IPS-20b (cell line): Measurements from ENCODE around the gene SRM.
A peak's percentile ranks its signal among the peaks of the same experiment; 100 is the strongest.
"Not testable (repeated sequence)": the region's sequence is repeated elsewhere in the genome, so short reads cannot be mapped to it uniquely, and the experiment has no call there.

Experiments
- H3K27ac ChIP-seq: one replicate; pipeline ENCODE4 v1.5.1; 2013; ENCODE audit warnings: low read length
- H3K27me3 ChIP-seq: 2 replicates; pipeline ENCODE4 v1.6.1; 2013; ENCODE audit warnings: mild to moderate bottlenecking, low read length, inconsistent platforms; ENCODE audit not compliant: insufficient read depth
- H3K36me3 ChIP-seq: 2 replicates; pipeline ENCODE4 v1.6.1; 2013; ENCODE audit warnings: low read depth, mild to moderate bottlenecking, inconsistent platforms, low read length, moderate library complexity; ENCODE audit not compliant: insufficient read depth
- H3K4me1 ChIP-seq: 2 replicates; pipeline ENCODE4 v1.6.1; 2013; ENCODE audit warnings: mild to moderate bottlenecking, control low read depth, inconsistent platforms, low read length, moderate library complexity; ENCODE audit not compliant: insufficient read depth
- H3K4me3 ChIP-seq: 2 replicates; pipeline ENCODE4 v1.5.1; 2013; ENCODE audit warnings: mild to moderate bottlenecking, low read length, inconsistent platforms
- H3K9ac ChIP-seq: 2 replicates; pipeline ENCODE4 v1.6.1; 2013; ENCODE audit warnings: low read depth, mild to moderate bottlenecking, inconsistent platforms, low read length, moderate library complexity
- H3K9me3 ChIP-seq: 2 replicates; pipeline ENCODE4 v1.6.1; 2013; ENCODE audit warnings: mild to moderate bottlenecking, low read depth, low read length, inconsistent platforms; ENCODE audit not compliant: insufficient read depth

SRM gene

GRCh38 chr1:11026052-11026451 is 33.8 kb downstream of the SRM start:
- Histone ChIP-seq H3K27ac (no peak overlapping the region), H3K27me3 (no peaks in the 10 kb centered on the region), H3K4me1 (no peaks in the 10 kb centered on the region), H3K9me3 (no peaks in the 10 kb centered on the region), H3K4me3 (no peak overlapping the region), H3K36me3 (peaks cover 77% of the 10 kb centered on the region), H3K9ac (no peak overlapping the region)

DNA sequence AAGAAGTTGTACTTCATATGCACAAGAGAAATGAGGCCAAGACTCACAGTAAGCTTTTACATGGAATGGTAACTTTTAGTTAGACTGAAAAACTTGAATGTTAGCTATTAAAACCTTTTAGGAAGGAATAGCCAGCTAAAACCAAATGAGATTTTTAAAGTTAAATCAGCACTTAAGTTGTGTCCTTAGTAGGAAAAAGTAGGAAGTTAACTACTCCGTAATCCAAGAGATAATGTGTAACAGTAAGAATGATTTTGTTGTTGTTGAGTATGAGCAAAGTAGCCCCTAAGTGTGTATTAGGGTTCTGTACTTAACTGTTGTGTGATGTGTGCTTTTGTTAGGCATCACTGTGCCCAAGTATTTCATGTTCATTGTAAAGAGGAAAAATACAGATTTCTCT is 34.2 kb downstream of the SRM start:
- Histone ChIP-seq H3K9ac (no peak overlapping the region), H3K4me3 (no peak overlapping the region), H3K9me3 (no peaks in the 10 kb centered on the region), H3K4me1 (no peaks in the 10 kb centered on the region), H3K27ac (no peak overlapping the region), H3K36me3 (peaks cover 81% of the 10 kb centered on the region), H3K27me3 (no peaks in the 10 kb centered on the region)

GRCh38 chr1:11024874-11025203 is 35.0 kb downstream of the SRM start:
- Histone ChIP-seq H3K4me1 (no peaks in the 10 kb centered on the region), H3K36me3 (peaks cover 81% of the 10 kb centered on the region), H3K4me3 (no peak overlapping the region), H3K9ac (no peak overlapping the region), H3K9me3 (no peaks in the 10 kb centered on the region), H3K27ac (no peak overlapping the region), H3K27me3 (no peaks in the 10 kb centered on the region)

DNA sequence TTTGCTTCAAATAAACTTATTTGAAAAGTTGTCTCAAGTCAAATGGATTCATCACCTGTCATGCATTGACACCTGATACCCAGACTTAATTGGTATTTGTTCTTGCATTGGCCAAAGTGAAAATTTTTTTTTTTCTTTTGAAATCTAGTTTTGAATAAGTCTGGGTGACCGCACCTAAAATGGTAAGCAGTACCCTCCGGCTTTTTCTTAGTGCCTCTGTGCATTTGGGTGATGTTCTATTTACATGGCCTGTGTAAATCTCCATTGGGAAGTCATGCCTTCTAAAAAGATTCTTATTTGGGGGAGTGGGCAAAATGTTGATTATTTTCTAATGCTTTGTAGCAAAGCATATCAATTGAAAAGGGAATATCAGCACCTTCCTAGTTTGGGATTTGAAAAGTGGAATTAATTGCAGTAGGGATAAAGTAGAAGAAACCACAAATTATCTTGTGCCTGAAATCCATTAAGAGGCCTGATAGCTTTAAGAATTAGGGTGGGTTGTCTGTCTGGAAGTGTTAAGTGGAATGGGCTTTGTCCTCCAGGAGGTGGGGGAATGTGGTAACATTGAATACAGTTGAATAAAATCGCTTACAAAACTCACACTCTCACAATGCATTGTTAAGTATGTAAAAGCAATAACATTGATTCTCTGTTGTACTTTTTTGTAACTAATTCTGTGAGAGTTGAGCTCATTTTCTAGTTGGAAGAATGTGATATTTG is 35.5 kb downstream of the SRM start:
- no peak overlapping the region for H3K4me3 ChIP-seq
- no peaks in the 10 kb centered on the region for H3K27me3 ChIP-seq
- H3K27ac ChIP-seq: no peak overlapping the region
- no peaks in the 10 kb centered on the region for H3K9me3 ChIP-seq
- peaks cover 83% of the 10 kb centered on the region for H3K36me3 ChIP-seq
- no peak overlapping the region for H3K9ac ChIP-seq
- H3K4me1 ChIP-seq: no peaks in the 10 kb centered on the region

DNA sequence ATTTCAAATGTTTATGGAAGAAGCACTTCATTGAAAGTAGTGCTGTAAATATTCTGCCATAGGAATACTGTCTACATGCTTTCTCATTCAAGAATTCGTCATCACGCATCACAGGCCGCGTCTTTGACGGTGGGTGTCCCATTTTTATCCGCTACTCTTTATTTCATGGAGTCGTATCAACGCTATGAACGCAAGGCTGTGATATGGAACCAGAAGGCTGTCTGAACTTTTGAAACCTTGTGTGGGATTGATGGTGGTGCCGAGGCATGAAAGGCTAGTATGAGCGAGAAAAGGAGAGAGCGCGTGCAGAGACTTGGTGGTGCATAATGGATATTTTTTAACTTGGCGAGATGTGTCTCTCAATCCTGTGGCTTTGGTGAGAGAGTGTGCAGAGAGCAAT is 36.6 kb downstream of the SRM start:
- Histone ChIP-seq H3K4me3 (no peak overlapping the region), H3K4me1 (no peaks in the 10 kb centered on the region), H3K27me3 (no peaks in the 10 kb centered on the region), H3K9ac (no peak overlapping the region), H3K27ac (no peak overlapping the region), H3K36me3 (peaks cover 94% of the 10 kb centered on the region), H3K9me3 (no peaks in the 10 kb centered on the region; the same call in 1 of the 2 replicates)

- Histone ChIP-seq H3K4me1 (no peaks in the 10 kb centered on the region), H3K9ac (no peak overlapping the region), H3K4me3 (no peak overlapping the region), H3K27me3 (no peaks in the 10 kb centered on the region), H3K36me3 (peaks cover 99% of the 10 kb centered on the region), H3K9me3 (no peaks in the 10 kb centered on the region; the same call in 1 of the 2 replicates), H3K27ac (no peak overlapping the region)
Measured at GRCh38 chr1:11019971-11020370, 39.8 kb downstream of the SRM start.

GRCh38 chr1:11019358-11019757 is 40.5 kb downstream of the SRM start:
- not testable (repeated sequence) for H3K9me3 ChIP-seq, H3K9ac ChIP-seq, H3K27me3 ChIP-seq, H3K4me3 ChIP-seq, H3K27ac ChIP-seq, H3K4me1 ChIP-seq
- peaks cover 99% of the 10 kb centered on the region for H3K36me3 ChIP-seq

DNA sequence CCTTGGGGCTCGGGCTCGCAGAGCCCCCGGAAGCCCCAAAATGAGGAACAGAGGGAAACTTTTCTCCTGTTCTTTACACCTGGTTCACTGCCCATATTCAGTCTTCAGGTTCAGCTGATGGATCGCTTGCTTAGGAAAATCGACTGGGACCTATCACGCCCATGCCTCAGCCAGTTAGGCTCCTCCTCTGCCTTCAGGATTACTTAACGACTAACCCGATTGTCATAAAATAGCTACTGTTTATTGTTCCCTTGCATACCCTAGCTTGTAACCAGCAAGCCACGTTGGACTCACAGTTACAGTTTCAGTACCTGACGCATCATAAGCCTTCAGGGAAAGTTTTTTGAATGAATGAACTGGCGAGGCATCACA is 46.7 kb downstream of the SRM start:
- H3K4me3 ChIP-seq: peak overlapping the region; percentile 83
- H3K27ac ChIP-seq: peak overlapping the region; percentile 98
- H3K36me3 ChIP-seq: peaks cover 49% of the 10 kb centered on the region
- H3K9ac ChIP-seq: peak overlapping the region; percentile 100; the same call in 1 of the 2 replicates
- H3K9me3 ChIP-seq: no peaks in the 10 kb centered on the region
- H3K4me1 ChIP-seq: peaks cover 15% of the 10 kb centered on the region; the same call in 1 of the 2 replicates
- no peaks in the 10 kb centered on the region for H3K27me3 ChIP-seq

DNA sequence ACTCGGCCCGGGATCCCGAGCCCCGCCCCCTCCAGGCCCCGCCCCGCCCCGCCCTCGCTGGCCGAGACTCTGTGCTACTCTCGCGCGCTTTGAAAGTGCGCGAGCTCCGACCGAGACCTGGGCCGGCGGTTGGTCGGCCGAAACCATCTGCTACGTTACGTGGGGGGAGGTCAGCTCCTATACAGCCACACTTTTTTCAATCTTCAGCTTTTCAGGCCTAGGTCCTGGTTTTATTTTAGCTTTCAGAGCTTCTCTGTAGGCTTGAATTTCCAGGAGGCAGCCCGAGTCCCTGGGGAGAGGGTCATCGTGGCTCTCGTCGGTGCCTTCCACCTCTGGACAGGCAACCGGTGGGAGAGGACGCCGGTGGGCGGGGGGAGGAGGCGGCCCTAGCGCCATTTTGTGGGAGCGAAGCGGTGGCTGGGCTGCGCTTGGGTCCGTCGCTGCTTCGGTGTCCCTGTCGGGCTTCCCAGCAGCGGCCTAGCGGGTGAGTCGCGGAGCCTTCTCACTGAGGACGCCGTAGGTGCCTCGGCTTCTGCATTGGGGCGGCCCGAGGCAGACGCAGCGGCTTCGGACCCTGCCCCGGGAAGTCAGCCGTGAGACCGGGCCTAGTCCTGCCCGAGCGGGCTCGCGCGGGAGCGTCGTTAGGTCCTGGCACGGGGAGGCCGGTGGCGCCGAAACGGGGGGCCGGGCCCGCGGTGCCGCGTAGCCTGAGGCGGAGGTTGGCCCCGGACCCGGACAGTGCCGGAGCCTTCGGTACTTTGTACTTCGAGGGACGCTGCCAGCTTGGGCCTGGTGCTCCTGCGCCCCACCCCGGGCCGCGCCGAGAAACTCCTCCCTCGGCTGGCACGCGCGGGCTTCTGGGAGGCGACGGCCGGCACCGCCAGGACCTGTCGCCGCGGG is 47.3 kb downstream of the SRM start, which contains the start of gene TARDBP:
TSS of gene TARDBP (plus strand) at position 395 of the 900 bp plus-strand sequence. CDS start 1,074 bp downstream, outside the sequence.
- Histone ChIP-seq H3K9ac (peak within 1 kb of the TSS; percentile 100), H3K4me1 (peaks cover 15% of the 10 kb centered on the region; the same call in 1 of the 2 replicates), H3K27me3 (no peaks in the 10 kb centered on the region), H3K36me3 (peaks cover 42% of the 10 kb centered on the region), H3K27ac (peak within 1 kb of the TSS; percentile 98), H3K9me3 (no peaks in the 10 kb centered on the region), H3K4me3 (peak within 1 kb of the TSS; percentile 83)
